Cardiac septum (tissue), 1 donor: ENCODE measurements around the gene IDE. TPM values are rescaled to one million over a fixed set of nuclear protein-coding genes. Genes with fewer than 3 reads are reported as not detected.

Experiments
- total RNA-seq: library from RNA; stranded (reverse); fragmentation: NEBNext Ultra II Directional; extraction: Animal tissue kit (Norgen Biotek cat#: 25700); gene quantifications from one replicate; pipeline ENCODE4 v1.2.1, GENCODE V29; 2021
- donor health status: DM: no; HTN: no; CAD: no.

The IDE gene
- total RNA-seq, 1 donor from 2014 or later: 44.4 TPM

Other genes starting within 250 kb of the IDE start
- 0.59 TPM for gene KIF11, start 19.0 kb upstream of the IDE start, total RNA-seq
- 4.4 TPM for gene HHEX, start 115.9 kb upstream of the IDE start, total RNA-seq